Bone marrow (tissue), 2 donors: Measurements from ENCODE around the gene MBOAT7.
A peak's percentile ranks its signal among the peaks of the same experiment; 100 is the strongest.
"Not testable (repeated sequence)": the region's sequence is repeated elsewhere in the genome, so short reads cannot be mapped to it uniquely, and the experiment has no call there.

Experiments
- DNase-seq, 2 donors: peaks; one replicate each; lab custom pipeline; 2025; lab: John Stamatoyannopoulos, UW

MBOAT7 gene

DNA sequence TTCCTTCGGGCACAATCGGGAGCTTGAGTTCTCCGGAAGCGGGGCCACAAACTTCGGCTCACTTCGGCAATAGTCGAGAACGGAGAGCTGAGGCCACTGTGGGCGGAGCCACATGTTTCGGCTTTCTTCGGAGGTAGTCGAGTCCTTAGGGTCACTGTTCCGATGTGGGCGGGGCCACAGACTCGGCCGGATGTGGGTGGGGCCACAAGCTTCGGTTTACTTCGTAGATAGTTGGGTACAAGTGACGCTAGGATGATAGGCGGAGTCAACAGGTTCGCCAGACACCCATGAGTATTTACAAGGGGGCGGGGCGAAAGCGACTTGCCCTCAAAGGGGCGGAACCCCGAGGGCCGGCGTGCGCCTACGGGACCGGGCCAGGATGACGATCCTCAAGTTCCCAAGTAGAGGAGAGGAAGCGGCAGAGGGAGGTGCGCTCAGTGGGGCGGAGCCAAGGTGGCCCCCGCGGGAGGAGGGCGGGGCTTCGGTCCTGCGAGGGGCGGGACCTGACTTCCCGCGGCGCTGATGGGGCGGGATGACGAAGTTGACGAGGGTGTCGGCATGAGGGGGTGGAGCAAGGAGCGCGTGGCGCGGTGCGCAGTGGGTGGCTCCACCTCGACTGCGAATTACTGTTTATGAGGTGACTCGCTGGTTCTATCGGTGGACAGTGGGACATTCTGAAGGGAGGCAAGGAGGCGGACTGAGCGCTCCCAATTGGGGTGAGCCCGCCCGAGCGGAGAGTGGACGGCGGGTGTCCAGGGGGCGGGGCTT lies 539 bp upstream of the MBOAT7 start:
- peak; percentile 100 for DNase-seq

DNA sequence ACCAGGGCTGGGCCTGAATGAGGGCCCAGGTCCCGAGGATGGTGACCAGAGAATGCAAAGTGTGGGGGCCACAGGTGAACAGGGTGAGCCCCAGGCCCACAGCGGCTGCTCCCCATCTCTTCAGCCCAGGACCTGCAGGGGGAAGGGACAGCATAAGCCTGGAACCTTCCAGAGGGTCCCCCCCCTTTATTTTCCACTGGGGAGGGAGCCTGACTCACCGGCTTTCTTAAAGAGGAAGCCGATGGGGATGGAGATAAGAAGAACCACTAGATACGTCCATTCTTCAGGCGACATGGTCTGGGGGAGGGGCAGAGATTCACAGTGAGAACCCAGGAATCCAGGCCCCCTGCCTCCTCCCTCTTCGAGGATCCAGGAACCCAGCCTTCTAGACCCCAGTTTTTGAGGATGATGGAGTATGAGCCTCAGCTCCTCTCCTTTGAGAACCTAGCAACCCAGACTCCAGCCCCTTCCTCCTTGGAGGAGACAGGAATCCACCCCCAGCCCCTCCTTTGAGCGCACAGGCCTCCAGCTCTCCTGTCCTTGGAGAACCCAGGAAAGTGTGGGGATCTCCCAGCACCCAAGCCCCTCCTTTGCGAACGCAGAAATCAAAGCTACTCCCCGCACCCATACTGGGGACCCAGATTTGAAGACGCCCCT lies 1.0 kb downstream of the MBOAT7 start:
- DNase-seq, result peak; percentile 26 to 94

DNA sequence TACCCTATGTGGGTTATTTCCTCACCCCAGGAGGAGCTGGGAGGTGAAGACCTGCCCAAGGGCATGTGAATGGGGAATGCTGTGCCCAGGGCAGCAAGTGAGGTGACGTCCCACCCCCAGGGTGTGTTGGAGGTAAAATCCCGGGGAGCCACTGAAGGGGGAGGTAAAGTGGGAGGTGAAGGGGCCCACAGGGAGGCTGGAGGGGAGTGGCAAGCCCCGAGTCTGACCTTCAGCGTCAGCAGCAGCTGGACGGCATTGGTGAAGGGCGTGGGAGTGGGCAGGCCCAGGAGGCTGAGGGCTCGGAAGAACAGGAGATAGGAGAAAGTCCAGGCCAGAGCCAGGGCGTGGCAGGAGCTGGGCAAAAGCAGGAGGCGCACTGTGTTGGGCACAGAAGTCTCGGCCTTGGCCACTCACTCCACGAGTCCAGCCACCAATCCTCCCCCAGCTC lies 2.4 kb downstream of the MBOAT7 start:
- no peak for DNase-seq

DNA sequence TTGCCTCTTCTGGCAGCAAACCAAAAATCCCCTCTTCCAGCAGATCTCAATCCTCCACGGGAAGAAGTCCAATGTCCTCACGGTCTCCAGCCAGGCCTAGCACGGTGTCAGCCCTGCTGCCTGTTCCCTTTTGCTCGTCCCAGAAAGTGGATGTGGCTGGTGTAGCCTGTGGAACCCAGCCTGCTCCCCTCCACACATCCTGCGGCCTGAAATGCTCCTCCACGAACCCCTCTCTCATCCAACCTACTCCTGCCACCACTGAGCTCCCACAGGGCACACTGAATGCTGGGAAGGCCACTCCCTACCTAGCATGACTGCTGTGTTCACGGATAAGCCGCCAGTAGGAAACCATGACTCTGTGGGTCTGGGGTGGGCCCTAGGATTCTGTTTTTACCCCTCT lies 3.0 kb downstream of the MBOAT7 start:
- DNase-seq, result no peak

DNA sequence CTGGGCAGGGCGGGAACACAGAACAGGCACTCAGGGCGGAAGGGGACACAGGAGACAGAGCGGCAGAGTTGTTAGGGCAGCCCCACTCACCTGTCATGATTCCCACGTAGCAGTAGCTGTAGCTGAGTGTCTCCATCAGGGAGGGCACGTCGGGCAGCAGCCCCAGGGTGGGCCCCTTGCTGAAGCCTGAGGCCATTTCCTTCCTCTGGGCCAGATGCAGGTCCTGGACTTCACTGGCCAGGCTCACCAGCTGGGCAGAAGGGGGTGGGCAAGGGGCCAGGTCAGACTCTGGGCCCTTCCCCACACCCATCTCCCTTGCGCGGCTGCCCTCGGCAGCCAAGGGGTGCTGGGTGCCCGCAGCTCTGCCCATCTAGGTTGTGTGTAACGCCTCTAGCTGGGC lies 5.9 kb downstream of the MBOAT7 start:
- no peak for DNase-seq

DNA sequence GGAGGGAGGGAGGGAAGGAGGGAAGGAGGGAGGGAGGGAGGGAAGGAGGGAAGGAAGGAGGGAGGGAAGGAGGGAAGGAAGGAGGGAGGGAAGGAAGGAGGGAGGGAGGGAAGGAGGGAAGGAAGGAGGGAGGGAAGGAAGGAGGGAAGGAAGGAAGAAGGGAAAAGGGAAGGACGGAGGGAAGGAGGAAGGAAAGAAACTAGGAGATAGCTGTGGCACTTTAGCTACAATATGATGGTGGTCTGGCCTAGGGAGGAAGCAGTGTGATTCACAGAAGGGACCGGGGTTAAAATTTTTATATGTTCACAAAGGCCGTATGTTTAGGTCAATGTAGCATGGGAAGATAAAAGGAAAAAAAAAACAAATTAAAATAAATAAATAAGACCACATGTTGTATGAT lies 7.5 kb downstream of the MBOAT7 start:
- not testable (repeated sequence) for DNase-seq

DNA sequence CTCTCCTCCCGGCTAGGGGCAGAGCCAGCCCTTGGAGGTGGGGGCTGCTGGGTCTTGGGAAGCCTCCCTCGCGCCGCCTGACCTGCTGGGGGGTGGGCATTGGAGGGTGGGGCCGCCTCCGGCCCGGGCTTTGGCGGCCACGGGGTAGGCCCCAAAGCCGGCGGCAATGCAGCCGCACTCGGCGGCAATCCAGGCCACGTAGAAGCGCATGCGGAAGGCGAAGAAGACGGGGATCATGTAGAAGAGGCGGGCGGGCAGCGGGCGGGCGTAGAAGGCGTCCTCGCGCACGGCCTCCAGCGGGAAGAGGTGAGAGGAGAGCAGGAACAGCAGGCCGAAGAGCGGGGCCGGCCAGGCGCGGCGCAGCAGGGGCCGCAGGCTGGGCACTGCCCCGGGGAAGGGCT lies 8.7 kb downstream of the MBOAT7 start:
- no peak for DNase-seq

DNA sequence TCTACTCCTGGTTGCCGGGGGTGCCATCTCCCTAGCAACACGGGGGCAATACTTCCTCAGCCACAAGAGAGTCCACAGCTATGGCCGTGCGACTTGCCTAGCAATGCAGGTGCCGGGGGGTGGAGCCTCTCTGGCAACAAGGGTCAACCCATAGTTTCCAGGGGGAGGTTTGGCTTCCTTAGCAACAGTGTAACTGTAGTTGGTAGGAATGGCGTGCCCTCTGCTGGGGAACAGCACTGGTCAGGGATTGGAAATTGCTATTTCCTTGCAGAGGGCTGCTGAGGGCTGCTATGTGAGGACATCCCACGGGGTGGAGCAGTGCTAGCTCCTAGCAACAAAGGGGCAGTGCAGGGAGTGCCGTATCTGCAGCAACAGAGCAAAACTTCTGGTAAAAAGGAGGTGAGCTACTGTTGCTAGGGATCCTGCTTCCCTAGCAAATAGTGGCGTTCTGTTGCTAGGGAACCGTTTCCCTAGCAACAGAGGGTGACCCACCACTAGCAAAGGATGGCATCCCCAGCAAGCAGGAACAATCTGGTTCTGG lies 9.4 kb downstream of the MBOAT7 start:
- no peak for DNase-seq

DNA sequence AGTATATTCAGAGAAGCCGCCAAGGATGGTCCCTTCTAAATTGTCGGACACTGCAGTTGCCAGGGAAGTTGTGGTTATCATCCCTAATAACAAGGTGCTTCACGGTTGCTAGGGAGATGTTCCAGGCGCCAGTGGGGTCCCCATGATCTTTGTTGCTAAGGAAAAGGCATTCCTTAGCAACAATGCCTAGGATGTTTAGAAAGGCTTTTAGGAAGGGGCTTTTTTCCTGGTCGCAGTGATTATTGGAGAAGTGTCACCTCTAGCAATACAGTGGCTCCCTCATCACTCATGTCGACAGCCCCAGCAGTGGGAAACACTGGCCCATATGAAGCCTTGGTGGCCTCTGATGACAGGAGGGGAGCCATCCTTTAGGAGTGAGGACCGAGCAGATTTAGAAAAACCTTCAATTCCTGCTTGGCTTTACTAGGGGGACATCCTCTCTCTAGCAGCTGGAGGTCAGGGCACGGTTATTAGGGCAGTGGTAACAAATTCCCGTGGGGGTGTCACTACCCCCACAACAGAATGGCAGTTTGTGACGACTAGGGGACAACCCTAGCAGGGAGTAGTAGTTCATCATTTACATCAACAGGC lies 10.0 kb downstream of the MBOAT7 start:
- no peak for DNase-seq

DNA sequence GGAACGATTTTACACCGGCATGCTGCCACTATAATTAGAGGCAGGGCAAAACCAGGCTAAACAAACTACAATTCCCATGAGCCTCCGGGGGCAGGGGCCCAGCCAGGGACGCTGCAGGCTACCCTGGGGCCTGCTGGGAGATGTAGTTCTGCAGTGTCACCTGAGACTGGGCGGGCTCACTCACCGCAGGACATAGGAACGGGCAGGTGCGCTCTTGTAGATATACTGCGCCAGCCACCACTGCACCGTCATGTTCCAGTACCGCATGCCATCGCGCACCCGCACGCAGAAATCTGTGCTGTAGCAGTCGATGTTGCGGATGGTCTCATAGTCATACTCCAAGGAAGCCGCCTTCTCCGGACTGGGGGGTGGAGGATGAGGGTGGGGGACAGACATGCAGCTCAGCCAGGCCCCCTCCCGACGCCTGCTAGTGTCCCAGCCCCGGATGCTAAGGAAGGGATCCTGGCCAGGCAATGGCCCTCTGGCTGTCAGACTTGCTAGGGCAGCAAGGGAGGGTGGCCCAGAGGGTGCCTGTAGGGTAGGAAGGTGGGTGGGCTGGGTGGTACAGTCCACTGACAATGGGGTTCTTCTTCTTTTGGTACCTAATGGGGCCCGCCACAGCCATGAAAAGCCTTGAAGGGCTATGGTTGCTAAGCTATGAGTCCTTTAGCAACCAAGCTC lies 10.7 kb downstream of the MBOAT7 start:
- DNase-seq, result no peak

DNA sequence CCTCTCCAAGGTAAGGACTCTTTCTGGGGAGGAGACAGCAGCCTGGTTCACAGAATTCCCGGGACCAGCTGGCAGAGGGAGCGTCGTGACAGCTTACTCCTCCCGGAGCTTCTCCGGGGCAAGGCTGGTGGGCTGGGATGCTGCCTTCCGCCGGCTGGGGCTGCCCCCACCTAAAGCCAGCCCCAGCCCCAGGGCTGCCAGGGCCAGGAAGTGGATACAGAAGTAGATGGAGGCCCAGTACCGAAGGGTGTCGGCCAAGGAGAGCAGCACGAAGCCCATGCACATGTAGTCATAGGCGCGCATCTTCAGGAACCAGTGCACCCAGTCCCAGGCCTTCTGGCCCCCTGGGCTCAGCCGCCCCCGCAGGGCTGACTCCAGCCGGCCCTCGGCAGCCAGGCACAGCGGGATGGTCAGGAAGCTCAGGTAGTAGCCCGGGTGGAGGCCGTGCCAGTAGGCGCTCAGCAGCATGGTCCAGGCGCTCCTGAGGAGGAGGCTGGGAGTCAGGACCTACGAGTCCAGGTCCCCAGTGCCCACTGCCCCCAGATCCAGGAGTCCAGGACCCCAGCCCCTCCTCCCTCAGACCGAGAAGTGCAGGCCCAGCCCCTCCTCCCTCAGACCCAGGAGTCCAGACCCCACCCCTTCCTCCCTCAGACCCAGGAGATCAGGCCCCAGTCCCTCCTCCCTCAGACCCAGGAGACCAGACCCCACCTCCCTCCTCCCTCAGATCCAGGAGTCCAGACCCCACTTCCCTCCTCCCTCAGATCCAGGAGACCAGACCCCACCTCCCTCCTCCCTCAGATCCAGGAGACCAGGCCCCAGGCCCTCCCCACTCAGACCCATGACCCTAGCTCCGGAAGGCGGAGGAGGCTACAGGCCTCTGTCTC lies 15.2 kb downstream of the MBOAT7 start:
- no peak for DNase-seq

DNA sequence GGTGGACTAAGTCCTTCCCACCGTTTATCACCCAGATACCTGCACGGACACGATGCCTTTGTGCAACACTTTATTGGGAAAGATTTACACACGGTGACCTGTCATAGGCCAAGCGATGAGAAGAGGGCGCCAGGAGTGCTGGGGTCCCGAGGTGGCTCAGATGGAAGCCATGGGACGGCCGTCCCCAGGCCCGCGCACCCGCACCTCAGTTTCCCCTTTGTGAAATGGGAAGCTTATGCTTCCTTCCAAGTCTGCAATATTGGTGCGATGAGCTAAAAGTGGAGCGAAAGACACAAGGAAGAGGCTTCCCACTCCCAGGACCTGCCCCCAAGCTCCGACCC lies 16.1 kb downstream of the MBOAT7 start:
- DNase-seq, result no peak

DNA sequence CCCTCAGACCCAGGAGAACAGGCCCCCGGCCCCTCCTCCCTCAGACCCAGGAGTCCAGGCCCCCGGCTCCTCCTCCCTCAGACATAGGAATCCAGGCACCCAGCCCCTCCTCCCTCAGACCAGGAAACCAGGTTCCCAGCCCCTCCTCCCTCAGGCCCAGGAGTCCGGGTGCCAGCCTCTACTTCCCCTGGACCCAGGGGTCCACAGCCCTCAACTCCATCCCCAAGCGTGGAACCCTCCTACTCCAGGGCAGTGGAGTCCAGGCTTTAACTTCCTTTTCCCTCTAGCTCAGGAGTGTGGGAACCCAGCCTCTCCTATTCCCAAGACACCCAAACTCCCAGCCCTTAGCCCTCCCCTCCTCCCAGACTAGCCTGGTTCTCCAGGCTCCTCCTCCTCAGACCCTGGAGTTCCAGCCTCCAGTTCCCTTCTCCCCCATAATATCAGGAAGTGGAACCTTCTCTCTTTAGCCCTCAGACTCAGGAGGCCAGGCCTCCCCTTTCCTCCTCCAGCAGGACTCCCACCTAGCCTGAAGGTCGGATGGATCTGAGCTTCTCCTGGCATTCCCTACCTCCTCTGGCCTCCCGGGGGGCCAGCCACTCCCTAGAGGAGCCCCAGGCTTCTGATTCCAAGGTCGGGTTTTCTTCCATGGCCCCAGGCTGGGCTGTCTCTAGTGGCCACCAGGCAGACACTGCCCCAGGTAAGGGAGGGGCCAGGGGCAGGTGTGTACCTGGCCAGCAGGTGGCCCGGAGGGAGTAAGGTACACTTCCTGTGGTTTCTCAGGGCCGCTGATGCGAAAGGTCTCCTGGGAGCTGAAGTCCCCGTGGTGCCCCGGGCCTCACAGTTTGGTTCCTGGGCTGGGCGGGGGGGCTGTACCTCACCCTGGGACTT lies 16.7 kb downstream of the MBOAT7 start, which contains the start of gene TMC4:
TMC4 (minus strand) TSS at position 690 of the 888 bp plus-strand sequence; CDS start at position 647, 43 bp downstream.
- no peak for DNase-seq

DNA sequence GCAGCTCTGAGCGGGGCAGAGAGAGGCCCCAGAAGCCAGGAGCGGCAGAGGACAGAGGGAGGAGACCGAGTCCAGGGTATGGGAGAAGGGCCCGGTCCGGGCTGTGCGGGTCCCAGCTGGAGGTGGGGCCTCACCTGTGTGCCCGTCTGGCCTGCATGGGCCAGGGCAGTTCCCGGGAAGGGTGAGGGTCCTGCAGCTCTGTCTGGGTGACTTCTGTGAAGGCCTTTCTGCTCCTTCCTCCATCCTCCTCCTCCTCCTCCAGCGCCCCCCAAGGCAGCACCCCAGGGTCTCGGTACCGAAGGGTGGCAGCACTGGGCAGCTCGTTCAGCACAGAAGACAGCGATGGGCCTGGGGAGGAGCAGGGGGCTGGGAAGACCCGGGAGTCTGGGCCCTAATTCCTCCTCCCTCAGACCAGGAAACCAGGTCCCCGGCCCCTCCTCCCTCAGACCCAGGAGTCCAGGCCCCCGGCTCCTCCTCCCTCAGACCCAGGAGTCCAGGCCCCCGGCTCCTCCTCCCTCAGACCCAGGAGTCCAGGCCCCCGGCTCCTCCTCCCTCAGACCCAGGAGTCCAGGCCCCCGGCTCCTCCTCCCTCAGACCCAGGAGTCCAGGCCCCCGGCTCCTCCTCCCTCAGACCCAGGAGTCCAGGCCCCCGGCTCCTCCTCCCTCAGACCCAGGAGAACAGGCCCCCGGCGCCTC lies 17.5 kb downstream of the MBOAT7 start:
- not testable (repeated sequence) for DNase-seq

DNA sequence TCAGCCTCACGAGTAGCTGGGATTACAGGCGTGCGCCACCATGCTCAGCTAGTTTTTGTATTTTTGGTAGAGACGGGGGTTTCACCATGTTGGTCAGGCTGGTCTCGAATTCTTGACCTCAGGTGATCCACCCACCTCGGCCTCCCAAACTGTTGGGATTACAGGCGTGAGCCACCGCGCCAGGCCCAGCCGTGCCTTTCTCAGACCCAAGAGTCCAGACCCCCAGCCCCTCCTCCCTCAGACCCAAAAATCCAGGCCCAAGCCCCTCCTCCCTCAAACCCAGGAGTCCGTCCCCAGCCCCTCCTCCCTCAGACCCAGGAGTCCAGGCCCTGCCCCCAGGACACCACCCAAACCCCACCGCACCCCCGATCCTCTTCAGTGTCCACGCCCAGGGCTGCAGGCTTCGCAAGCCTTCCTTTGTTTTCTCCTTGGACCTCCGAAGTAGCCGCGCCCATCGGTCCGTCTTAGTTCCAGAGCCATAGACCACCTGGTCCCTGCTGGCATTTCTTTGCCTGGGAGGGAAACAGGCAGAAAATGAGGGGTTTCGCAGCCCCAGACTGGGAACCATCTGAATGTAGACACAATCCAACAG lies 20.1 kb downstream of the MBOAT7 start:
- no peak for DNase-seq

DNA sequence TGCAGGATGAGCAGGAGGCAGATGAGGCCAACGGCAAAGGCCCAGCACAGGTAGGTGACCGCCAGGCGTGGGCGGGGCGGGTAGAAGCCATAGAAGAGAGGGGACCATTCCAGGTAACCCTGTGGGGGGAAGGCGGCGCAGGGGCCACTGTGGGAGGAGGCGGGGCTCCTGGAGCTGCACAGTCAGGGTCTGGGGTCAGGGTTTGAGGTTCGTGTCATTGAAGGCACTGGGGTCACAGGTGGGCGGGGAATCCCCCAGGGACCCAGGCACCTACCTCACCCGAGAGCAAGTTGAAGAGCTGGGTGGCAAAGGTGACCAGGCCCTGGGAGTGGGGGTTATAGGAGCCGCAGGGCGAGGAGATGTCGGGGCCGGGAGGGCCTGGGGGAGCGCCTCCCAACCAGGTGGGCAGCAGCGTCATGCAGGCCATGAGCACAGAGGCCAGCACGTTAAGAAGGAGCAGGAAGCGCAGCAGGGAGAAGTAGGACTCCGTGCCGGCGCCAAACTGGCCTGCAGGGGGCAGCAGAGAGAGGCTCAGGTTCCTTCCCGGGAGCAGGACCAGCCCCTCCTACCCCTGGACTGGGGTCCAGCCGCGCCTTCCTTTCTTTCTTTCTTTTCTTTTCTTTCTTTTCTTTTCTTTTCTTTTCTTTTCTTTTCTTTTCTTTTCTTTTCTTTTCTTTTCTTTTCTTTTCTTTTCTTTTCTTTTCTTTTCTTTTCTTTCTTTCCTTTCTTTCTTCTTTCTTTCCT lies 21.0 kb downstream of the MBOAT7 start:
- DNase-seq, result peak; percentile 71 to 84

DNA sequence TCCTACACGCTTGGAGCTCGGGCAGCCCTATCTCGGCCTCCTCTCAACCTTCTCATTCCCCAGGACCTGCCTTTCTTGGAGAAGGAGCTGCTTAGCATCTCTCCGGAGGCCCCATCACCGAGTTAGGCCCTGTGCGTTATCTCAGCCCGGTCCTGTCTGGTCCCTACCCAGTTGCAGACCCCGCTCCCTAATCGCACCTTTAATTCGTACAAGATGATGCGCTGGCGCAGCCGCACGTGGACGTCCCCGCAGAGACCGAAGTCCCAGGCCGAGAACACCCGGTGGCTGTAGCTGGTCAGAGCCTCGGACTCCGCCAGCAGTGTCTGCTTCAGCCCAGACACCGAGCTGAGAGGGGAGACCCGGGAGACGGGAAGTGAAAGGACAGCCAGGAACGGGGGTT lies 24.2 kb downstream of the MBOAT7 start:
- no peak for DNase-seq

DNA sequence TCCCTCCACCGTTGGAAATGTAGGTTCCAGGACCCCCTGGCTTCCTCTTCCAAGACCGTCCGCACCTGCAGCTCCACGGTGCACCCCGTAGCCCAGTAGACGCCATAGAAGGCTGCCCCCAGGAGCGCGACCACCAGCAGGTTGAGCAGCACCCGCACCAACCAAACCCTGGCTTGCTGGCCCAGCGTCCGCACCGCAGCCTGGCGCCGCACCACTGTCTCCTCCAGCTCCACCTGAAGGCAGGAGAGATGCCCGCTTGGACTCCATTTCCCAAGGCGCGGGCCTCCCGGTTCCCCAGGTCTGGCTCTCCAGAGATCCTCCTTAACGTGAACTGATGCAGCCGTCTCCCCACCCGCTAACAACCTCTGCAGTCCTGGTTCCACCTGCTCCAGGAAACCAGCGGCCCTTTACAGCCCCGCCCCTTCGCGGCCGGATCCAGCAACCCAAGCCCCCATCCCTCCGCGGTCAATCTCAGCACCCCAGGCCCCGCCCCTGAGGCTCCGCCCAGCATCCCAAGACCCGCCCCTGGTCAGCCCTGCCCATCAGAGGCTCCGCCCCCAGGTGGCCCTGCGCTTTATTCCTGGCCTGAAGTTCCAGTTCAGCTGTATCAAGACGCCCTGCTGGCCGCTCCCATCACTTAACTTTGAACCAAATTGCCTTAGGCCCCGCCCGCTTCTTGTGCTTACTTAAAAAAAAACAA lies 24.9 kb downstream of the MBOAT7 start:
- DNase-seq, result peak in 1 of 2 donors; percentile 11
